ENCODE results near the gene RALGAPB.

RALGAPB gene

DNA sequence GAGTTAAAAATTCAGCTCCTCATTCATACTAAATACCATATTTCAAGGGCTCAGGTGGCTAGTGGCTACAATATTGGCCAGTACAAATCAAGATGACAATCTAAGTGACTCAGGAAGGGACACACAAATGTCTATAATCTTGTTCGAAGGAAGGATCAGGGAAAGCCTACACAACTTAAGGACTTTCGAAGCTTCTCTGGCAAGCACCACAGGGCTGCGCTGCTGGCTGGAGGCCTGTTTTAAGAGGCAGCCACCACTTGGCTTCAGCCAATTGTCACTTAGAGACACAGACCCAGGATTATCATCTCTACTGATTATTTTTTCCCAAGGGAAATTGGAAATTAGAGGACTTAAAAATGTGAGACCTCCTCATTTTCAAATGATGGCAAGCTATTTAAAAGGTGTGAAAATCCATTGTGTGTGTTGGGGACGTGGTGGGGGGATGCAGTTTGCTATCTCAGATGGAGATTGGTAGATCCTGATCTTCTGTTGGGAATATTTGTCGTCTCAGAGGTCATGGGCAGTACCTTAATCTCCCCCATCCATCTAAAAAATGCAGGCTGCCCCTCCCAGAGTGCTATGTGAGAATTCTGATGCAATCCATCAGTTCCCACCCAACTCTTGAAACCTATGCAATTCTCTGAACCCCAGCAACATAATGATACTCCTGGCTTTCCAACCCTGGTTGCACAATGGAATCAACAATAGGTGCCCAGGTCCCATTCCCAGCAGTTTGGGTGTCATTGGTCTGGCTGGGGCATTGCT is 140.3 kb downstream of the RALGAPB start:
- no peak overlapping the region for H3K9ac ChIP-seq (ENCODE audit: low read length in 2 of 2)
- no peak overlapping the region for H3K4me3 ChIP-seq (ENCODE audit: low read length in 2 of 2)
- no peak overlapping the region for H3K27ac ChIP-seq (ENCODE audit: low read length)
- H3K9me3 ChIP-seq (ENCODE audit: control insufficient read depth in 2 of 2, low read length in 2 of 2), result no peaks in the 10 kb centered on the region
- H3K36me3 ChIP-seq (ENCODE audit: control insufficient read depth in 2 of 2, insufficient read depth in 2 of 2, low read length in 2 of 2), result no peaks in the 10 kb centered on the region
- no peaks in the 10 kb centered on the region for H3K4me1 ChIP-seq (ENCODE audit: control insufficient read depth, insufficient read depth, low read length)
- peaks cover 13 to 17% of the 10 kb centered on the region in 2 donors for H3K27me3 ChIP-seq (ENCODE audit: control insufficient read depth in 1 of 2, insufficient read depth in 2 of 2, low read length in 2 of 2)

DNA sequence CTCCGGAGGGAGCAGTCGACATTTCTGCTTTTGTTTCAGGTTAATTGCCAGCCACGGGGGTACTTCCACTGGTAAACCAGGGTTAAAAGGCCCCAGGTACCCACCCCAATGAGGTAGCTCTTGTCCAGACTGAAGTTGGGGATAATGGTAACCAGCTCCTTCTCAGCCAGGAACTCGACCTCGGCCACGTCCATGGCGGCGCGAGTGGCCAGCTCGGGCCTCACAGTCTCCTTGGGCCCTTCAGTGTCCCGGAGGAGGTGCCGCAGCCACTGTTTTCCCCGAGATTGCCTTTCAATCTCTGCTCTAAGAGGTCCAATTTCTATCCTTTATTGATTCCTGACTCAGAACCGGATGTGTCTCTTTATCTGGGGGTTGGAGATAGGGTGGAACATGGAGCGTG is 142.6 kb downstream of the RALGAPB start:
- H3K9ac ChIP-seq (ENCODE audit: low read length in 2 of 2), result no peak overlapping the region
- no peaks in the 10 kb centered on the region for H3K9me3 ChIP-seq (ENCODE audit: control insufficient read depth in 2 of 2, low read length in 2 of 2)
- no peaks in the 10 kb centered on the region for H3K36me3 ChIP-seq (ENCODE audit: control insufficient read depth in 2 of 2, insufficient read depth in 2 of 2, low read length in 2 of 2)
- peaks cover 11 to 20% of the 10 kb centered on the region in 2 donors for H3K27me3 ChIP-seq (ENCODE audit: control insufficient read depth in 1 of 2, insufficient read depth in 2 of 2, low read length in 2 of 2)
- no peak overlapping the region for H3K27ac ChIP-seq (ENCODE audit: low read length)
- no peaks in the 10 kb centered on the region for H3K4me1 ChIP-seq (ENCODE audit: control insufficient read depth, insufficient read depth, low read length)
- no peak overlapping the region for H3K4me3 ChIP-seq (ENCODE audit: low read length in 2 of 2)

GRCh38 chr20:38616457-38616856 is 143.8 kb downstream of the RALGAPB start:
- no peaks in the 10 kb centered on the region for H3K9me3 ChIP-seq (ENCODE audit: control insufficient read depth in 2 of 2, low read length in 2 of 2)
- no peak overlapping the region for H3K4me3 ChIP-seq (ENCODE audit: low read length in 2 of 2)
- H3K36me3 ChIP-seq (ENCODE audit: control insufficient read depth in 2 of 2, insufficient read depth in 2 of 2, low read length in 2 of 2), result no peaks in the 10 kb centered on the region
- H3K27me3 ChIP-seq (ENCODE audit: control insufficient read depth in 1 of 2, insufficient read depth in 2 of 2, low read length in 2 of 2), result peaks cover 11 to 20% of the 10 kb centered on the region in 2 donors
- no peaks in the 10 kb centered on the region for H3K4me1 ChIP-seq (ENCODE audit: control insufficient read depth, insufficient read depth, low read length)
- H3K27ac ChIP-seq (ENCODE audit: low read length), result no peak overlapping the region
- no peak overlapping the region for H3K9ac ChIP-seq (ENCODE audit: low read length in 2 of 2)

DNA sequence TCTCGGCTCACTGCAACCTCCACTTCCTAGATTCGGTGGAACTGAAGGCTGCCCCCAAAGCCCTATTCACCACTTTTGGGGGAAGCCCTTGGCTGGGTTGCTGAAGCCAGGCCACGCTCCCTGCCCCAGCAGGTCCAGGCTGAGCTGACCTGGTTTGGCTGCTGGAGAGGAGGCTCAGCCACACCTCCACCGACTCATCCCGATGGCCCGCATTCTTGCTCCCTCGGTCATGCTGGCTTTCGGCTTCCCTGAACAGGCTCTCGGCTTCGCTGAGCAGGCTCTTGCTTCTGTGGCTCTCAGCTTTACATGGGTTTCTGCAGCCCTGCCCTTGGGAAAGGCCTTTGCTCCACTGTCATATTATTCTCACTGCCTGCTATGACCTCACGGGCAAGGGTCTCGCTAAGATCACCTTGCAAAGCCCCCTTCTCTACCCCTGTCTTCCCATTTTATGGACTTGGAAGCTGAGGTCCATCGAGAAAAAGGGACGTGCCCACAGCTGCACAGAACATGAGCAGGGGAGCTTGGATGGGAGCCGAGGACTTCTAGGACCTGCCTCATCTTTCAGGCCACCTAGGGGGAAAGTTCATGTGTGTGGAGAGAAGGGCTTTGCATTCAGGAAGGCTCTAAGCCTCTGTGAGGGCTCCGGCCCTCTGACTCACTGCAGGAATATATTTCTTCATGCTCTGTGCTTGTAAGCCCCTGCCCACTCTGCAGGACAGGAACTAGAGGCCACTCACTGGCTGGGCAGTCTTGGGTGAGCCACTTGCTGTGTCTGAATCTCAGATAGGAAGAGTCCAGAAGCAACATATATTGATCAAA is 144.6 kb downstream of the RALGAPB start:
- H3K4me3 ChIP-seq (ENCODE audit: low read length in 2 of 2), result no peak overlapping the region

GRCh38 chr20:38617830-38618196 is 145.2 kb downstream of the RALGAPB start:
- H3K27ac ChIP-seq (ENCODE audit: low read length), result no peak overlapping the region
- no peak overlapping the region for H3K4me3 ChIP-seq (ENCODE audit: low read length in 2 of 2)

More for the DNA sequence above, 144.6 kb downstream of the RALGAPB start:
- Histone ChIP-seq H3K9me3 (ENCODE audit: control insufficient read depth in 2 of 2, low read length in 2 of 2) (no peaks in the 10 kb centered on the region), H3K36me3 (ENCODE audit: control insufficient read depth in 2 of 2, insufficient read depth in 2 of 2, low read length in 2 of 2) (no peaks in the 10 kb centered on the region), H3K27me3 (ENCODE audit: control insufficient read depth in 1 of 2, insufficient read depth in 2 of 2, low read length in 2 of 2) (peaks cover 11 to 20% of the 10 kb centered on the region in 2 donors), H3K27ac (ENCODE audit: low read length) (no peak overlapping the region), H3K4me1 (ENCODE audit: control insufficient read depth, insufficient read depth, low read length) (no peaks in the 10 kb centered on the region), H3K9ac (ENCODE audit: low read length in 2 of 2) (no peak overlapping the region)

DNA sequence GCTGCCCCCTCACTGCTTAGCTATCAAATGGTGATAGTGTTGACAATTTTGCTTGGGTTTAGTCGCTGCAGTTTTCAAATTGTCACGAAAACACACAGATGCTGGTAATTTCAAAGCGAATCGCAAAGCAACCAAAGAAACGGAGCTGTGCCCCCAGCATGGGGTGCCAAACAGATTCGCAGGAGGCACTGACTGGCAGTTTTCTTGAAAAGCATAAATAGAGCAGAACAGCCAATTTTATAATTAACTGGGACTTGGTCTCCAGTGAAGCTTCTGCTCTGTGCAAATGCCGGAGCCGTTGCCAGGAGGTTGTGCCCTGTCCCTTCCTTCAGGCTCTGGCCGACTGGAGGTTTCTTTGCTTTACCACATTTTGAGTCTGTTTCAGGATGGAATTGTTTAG is 147.8 kb downstream of the RALGAPB start:
- peaks cover 3 to 5% of the 10 kb centered on the region in 2 donors for H3K9me3 ChIP-seq (ENCODE audit: control insufficient read depth in 2 of 2, low read length in 2 of 2)
- no peak overlapping the region for H3K4me3 ChIP-seq (ENCODE audit: low read length in 2 of 2)
- peaks cover 11 to 21% of the 10 kb centered on the region in 2 donors for H3K27me3 ChIP-seq (ENCODE audit: control insufficient read depth in 1 of 2, insufficient read depth in 2 of 2, low read length in 2 of 2)
- no peak overlapping the region for H3K9ac ChIP-seq (ENCODE audit: low read length in 2 of 2)
- H3K27ac ChIP-seq (ENCODE audit: low read length), result no peak overlapping the region
- no peaks in the 10 kb centered on the region for H3K36me3 ChIP-seq (ENCODE audit: control insufficient read depth in 2 of 2, insufficient read depth in 2 of 2, low read length in 2 of 2)
- H3K4me1 ChIP-seq (ENCODE audit: control insufficient read depth, insufficient read depth, low read length), result no peaks in the 10 kb centered on the region

More at GRCh38 chr20:38617830-38618196, 145.2 kb downstream of the RALGAPB start:
- H3K4me1 ChIP-seq (ENCODE audit: control insufficient read depth, insufficient read depth, low read length), result no peaks in the 10 kb centered on the region
- H3K9me3 ChIP-seq (ENCODE audit: control insufficient read depth in 2 of 2, low read length in 2 of 2), result no peaks in the 10 kb centered on the region
- H3K9ac ChIP-seq (ENCODE audit: low read length in 2 of 2), result no peak overlapping the region
- no peaks in the 10 kb centered on the region for H3K36me3 ChIP-seq (ENCODE audit: control insufficient read depth in 2 of 2, insufficient read depth in 2 of 2, low read length in 2 of 2)
- H3K27me3 ChIP-seq (ENCODE audit: control insufficient read depth in 1 of 2, insufficient read depth in 2 of 2, low read length in 2 of 2), result peaks cover 11 to 21% of the 10 kb centered on the region in 2 donors

- Histone ChIP-seq H3K9me3 (ENCODE audit: control insufficient read depth in 2 of 2, low read length in 2 of 2) (peaks cover 3 to 5% of the 10 kb centered on the region in 2 donors), H3K27ac (ENCODE audit: low read length) (no peak overlapping the region), H3K4me3 (ENCODE audit: low read length in 2 of 2) (no peak overlapping the region), H3K27me3 (ENCODE audit: control insufficient read depth in 1 of 2, insufficient read depth in 2 of 2, low read length in 2 of 2) (peaks cover 2 to 10% of the 10 kb centered on the region in 2 donors), H3K4me1 (ENCODE audit: control insufficient read depth, insufficient read depth, low read length) (no peaks in the 10 kb centered on the region), H3K36me3 (ENCODE audit: control insufficient read depth in 2 of 2, insufficient read depth in 2 of 2, low read length in 2 of 2) (no peaks in the 10 kb centered on the region), H3K9ac (ENCODE audit: low read length in 2 of 2) (no peak overlapping the region)
These were observed 150.4 kb downstream of the RALGAPB start for GRCh38 chr20:38623061-38623460.

GRCh38 chr20:38624084-38624483 is 151.4 kb downstream of the RALGAPB start:
- H3K27ac ChIP-seq (ENCODE audit: low read length), result no peak overlapping the region
- H3K27me3 ChIP-seq (ENCODE audit: control insufficient read depth in 1 of 2, insufficient read depth in 2 of 2, low read length in 2 of 2), result peaks cover 0 to 7% of the 10 kb centered on the region in 2 donors
- H3K9me3 ChIP-seq (ENCODE audit: control insufficient read depth in 2 of 2, low read length in 2 of 2), result peaks cover 3 to 5% of the 10 kb centered on the region in 2 donors
- H3K9ac ChIP-seq (ENCODE audit: low read length in 2 of 2), result no peak overlapping the region
- H3K4me3 ChIP-seq (ENCODE audit: low read length in 2 of 2), result no peak overlapping the region
- no peaks in the 10 kb centered on the region for H3K36me3 ChIP-seq (ENCODE audit: control insufficient read depth in 2 of 2, insufficient read depth in 2 of 2, low read length in 2 of 2)
- H3K4me1 ChIP-seq (ENCODE audit: control insufficient read depth, insufficient read depth, low read length), result no peaks in the 10 kb centered on the region

DNA sequence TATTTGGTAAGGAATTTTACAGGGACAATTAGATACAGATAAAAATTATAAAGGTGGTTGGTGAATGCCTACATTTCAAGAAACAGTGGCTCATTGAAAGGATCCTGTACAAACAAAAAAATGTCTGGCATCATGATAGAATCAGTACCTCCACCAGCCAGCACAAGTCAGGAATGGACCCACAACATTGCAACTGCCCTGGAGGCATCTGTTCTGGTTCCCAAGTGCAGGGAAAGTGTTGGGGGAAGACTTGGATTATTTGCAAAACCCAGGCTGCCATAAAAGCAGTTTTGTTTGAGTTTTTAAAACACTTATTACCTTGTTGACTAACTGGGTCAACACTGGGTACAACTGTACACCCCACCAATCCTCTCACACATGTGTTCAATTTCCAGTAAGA is 153.3 kb downstream of the RALGAPB start:
- Histone ChIP-seq H3K9ac (ENCODE audit: low read length in 2 of 2) (no peak overlapping the region), H3K36me3 (ENCODE audit: control insufficient read depth in 2 of 2, insufficient read depth in 2 of 2, low read length in 2 of 2) (no peaks in the 10 kb centered on the region), H3K27me3 (ENCODE audit: control insufficient read depth in 1 of 2, insufficient read depth in 2 of 2, low read length in 2 of 2) (peaks cover 0 to 5% of the 10 kb centered on the region in 2 donors), H3K4me3 (ENCODE audit: low read length in 2 of 2) (no peak overlapping the region), H3K4me1 (ENCODE audit: control insufficient read depth, insufficient read depth, low read length) (no peaks in the 10 kb centered on the region), H3K27ac (ENCODE audit: low read length) (no peak overlapping the region), H3K9me3 (ENCODE audit: control insufficient read depth in 2 of 2, low read length in 2 of 2) (peaks cover 3 to 5% of the 10 kb centered on the region in 2 donors)

GRCh38 chr20:38626921-38627659 is 154.4 kb downstream of the RALGAPB start:
- Histone ChIP-seq H3K9ac (ENCODE audit: low read length in 2 of 2) (no peak overlapping the region), H3K4me1 (ENCODE audit: control insufficient read depth, insufficient read depth, low read length) (no peaks in the 10 kb centered on the region), H3K9me3 (ENCODE audit: control insufficient read depth in 2 of 2, low read length in 2 of 2) (peaks cover 3 to 5% of the 10 kb centered on the region in 2 donors), H3K27me3 (ENCODE audit: control insufficient read depth in 1 of 2, insufficient read depth in 2 of 2, low read length in 2 of 2) (peaks cover 0 to 5% of the 10 kb centered on the region in 2 donors), H3K27ac (ENCODE audit: low read length) (no peak overlapping the region), H3K36me3 (ENCODE audit: control insufficient read depth in 2 of 2, insufficient read depth in 2 of 2, low read length in 2 of 2) (no peaks in the 10 kb centered on the region), H3K4me3 (ENCODE audit: low read length in 2 of 2) (no peak overlapping the region)

All from stomach smooth muscle (tissue), 2 donors.